HG02938 (cell line): Measurements from ENCODE around the gene PDE8A.
"Not testable (repeated sequence)": the region's sequence is repeated elsewhere in the genome, so short reads cannot be mapped to it uniquely, and the experiment has no call there.

Experiments
- ATAC-seq: cut with Tn5 transposase; IDR thresholded peaks from one replicate; pipeline ENCODE4 v1.9.1; 2021; ENCODE audit warnings: mild to moderate bottlenecking, moderate library complexity; ENCODE audit not compliant: unreplicated experiment

PDE8A gene

GRCh38 chr15:85008474-85009260 is 27.0 kb downstream of the PDE8A start:
- no peak for ATAC-seq

GRCh38 chr15:85009435-85009834 is 27.8 kb downstream of the PDE8A start:
- no peak for ATAC-seq

- ATAC-seq, result no peak
These were observed 28.4 kb downstream of the PDE8A start for GRCh38 chr15:85010071-85010385.

GRCh38 chr15:85010386-85011159 is 28.9 kb downstream of the PDE8A start:
- no peak for ATAC-seq

- no peak for ATAC-seq
These were observed 29.5 kb downstream of the PDE8A start for GRCh38 chr15:85011160-85011571.

GRCh38 chr15:85011724-85012123 is 30.1 kb downstream of the PDE8A start:
- ATAC-seq, result not testable (repeated sequence)

- ATAC-seq, result no peak
These were observed 32.1 kb downstream of the PDE8A start for GRCh38 chr15:85013785-85014184.

GRCh38 chr15:85014932-85015331 is 33.3 kb downstream of the PDE8A start:
- no peak for ATAC-seq

GRCh38 chr15:85016275-85016674 is 34.6 kb downstream of the PDE8A start:
- ATAC-seq, result no peak

GRCh38 chr15:85019815-85020590 is 38.3 kb downstream of the PDE8A start:
- no peak for ATAC-seq

- no peak for ATAC-seq
These were observed 39.8 kb downstream of the PDE8A start for GRCh38 chr15:85021409-85021808.

GRCh38 chr15:85022860-85023403 is 41.3 kb downstream of the PDE8A start:
- ATAC-seq, result no peak

GRCh38 chr15:85024003-85024402 is 42.3 kb downstream of the PDE8A start:
- no peak for ATAC-seq

- no peak for ATAC-seq
These were observed 43.1 kb downstream of the PDE8A start for GRCh38 chr15:85024509-85025336.

GRCh38 chr15:85025516-85026251 is 44.0 kb downstream of the PDE8A start:
- no peak for ATAC-seq

- no peak for ATAC-seq
These were observed 44.8 kb downstream of the PDE8A start for GRCh38 chr15:85026304-85027032.

- ATAC-seq, result no peak
These were observed 45.4 kb downstream of the PDE8A start for GRCh38 chr15:85027033-85027380.

- no peak for ATAC-seq
These were observed 45.8 kb downstream of the PDE8A start for GRCh38 chr15:85027421-85027820.

GRCh38 chr15:85028416-85028815 is 46.8 kb downstream of the PDE8A start:
- no peak for ATAC-seq
